HG02571 (cell line): ENCODE data around the gene ITPR3.
"Not testable (repeated sequence)": the region's sequence is repeated elsewhere in the genome, so short reads cannot be mapped to it uniquely, and the experiment has no call there.

Source experiments
- ATAC-seq: cut with Tn5 transposase; IDR thresholded peaks from one replicate; pipeline ENCODE4 v1.9.1; 2021; ENCODE audit warnings: mild to moderate bottlenecking, moderate library complexity; ENCODE audit not compliant: unreplicated experiment

The ITPR3 gene

DNA sequence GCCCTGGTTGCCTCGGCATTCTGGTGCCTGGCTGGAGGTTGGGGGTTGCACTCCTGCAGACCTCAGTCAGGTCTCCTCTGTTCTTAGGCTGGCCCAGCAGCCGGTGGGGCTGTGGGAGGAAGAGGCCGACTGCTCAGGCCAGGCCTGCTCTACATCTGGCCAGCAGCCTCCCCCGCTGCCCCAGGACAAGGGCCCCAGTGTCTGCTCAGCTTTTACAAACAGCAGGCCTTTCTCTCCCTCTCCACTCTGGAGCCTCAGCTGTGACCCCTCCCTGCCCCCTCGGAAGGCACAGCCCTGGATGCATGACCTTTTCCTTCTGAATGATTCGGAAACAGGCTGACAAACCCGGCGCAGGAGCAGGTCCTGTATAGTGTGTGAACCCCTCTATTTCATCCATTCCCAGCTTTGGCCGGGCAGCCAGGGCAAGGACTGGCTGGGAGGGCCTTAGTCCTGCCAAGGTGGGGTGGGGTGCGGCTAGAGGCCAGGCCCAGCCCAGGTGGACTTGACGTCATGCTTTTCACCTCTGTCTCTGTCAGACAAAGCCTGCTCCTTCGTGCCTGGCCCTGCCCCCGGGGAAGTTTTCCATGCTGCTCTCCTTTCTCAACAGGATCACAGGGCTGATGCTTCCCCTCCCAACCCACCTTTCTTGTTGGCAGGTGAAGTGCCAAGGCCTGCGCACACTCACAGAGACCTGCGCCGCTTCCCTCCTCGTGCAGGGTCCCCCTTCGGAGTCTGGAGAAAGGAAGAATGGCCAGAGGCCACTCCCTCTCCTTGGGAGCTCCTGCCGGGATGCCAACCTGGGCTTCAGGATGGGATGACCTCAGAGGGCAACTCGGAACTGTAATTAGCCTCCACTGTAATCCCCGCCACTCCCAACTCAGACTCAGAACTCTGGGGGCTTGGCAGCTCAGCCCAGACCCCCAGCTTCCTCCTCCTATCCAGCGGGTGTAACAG lies 10.1 kb upstream of the ITPR3 start:
- ATAC-seq = no peak

- no peak for ATAC-seq
These were observed 7.9 kb upstream of the ITPR3 start for GRCh38 chr6:33613146-33613794.

DNA sequence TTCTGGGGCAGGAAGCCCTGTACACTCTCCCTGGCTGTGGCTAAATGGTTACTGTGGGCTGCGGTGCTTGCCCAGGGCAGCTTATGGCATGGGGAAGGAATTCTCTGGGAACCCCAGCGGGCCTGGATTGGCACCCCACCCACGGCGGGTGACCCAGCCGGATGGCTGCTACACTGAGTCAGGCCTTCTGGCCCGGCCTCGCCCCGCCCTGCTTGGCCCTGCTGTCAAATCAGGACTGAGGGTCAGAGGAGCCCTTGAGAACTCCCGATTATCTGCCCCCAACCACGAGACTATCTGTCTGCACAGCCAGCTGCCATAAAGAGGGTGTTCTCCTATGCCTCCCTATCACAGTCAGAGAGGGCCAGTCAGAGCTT lies 7.3 kb upstream of the ITPR3 start:
- no peak for ATAC-seq

DNA sequence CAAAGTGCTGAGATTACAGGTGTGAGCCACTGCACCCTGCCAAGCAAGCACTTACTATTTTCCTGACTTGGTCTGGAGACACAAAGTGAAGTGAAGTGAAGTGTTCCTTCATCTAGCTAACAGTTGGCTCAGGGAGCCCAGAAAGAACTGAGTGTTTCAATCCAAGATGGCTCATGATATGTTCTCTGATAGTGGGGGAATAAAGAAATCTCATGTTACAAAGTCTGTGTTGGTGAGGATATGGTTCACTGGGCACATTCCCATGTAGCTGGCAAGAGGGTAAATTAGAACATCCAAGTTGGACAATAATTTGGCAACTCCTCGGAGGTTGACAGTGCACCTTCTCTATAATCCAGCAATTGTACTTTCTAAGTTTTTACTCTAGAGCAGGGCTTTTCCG lies 5.0 kb upstream of the ITPR3 start:
- ATAC-seq = no peak

- ATAC-seq = no peak
These were observed 4.2 kb upstream of the ITPR3 start for GRCh38 chr6:33616913-33617312.

DNA sequence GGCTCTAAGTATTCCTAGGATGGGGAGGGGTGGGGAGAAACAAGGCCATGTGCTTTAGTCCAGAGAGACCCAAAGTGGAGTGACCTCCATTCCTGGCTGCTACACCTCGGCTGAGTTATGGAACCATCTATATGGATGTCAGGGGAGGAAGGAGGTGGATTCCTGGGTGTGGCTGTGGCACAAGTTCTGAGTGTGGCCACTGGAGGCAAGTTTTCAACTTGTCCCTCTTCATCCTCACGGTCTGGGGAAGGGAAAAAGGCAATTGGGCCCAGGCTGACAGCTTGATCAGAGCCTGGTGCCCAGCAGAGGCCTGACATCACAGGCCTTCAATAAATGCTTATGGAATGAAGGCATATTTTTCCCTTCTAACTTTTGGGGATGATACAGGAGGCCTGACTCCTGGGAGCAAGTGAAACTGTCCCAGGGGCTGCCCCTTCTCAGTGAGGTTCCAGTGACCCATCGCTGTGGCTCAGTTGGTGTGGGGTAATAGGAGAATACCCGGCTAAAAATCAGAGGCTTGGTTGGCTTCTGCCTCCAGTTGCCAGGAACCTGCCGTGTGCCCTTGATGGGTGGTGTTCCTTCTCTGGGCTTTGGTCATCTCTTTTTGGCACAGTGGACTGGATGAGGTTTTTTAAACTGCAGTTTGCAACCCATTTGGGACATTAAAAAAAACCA lies 1.8 kb upstream of the ITPR3 start:
- no peak for ATAC-seq

- no peak for ATAC-seq
These were observed 815 bp upstream of the ITPR3 start for GRCh38 chr6:33620158-33620855.

DNA sequence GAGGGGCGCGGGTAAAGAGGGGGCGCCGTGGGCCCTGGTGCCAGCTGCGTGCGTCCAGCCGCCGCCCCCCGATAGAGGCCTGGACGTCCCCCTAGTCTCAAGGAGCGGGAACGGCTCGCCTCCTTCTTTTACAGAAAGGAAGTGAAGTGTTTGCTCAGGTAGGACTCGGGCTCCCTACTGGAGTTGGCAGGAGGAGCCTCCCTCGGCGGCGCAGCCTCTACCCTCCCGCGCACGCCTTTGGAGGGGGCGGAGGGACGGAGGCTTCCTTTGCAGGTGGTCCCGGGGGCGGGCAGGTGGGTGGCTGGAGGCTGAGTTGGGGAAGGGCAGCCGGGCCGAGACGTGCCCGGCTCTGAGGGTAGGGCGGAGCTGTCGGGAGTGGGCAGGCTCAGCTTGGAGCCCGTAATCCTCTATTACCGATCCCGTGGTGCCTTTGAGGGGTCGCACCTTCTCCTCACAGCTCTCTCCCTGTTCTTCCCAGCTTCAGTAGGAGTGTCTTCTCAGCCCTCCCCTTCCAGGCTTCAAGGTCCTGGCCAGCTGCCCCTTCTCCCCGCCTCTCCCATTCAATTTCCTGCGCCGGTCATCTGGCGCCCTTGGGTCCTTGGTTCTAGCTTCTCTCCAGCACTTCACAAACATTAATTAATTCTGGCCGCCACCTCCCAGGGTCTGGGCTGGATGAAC lies 728 bp downstream of the ITPR3 start:
- peak; percentile 27 for ATAC-seq

- ATAC-seq = no peak
These were observed 1.6 kb downstream of the ITPR3 start for GRCh38 chr6:33622456-33623431.

GRCh38 chr6:33623895-33624381 lies 2.8 kb downstream of the ITPR3 start:
- ATAC-seq = no peak

DNA sequence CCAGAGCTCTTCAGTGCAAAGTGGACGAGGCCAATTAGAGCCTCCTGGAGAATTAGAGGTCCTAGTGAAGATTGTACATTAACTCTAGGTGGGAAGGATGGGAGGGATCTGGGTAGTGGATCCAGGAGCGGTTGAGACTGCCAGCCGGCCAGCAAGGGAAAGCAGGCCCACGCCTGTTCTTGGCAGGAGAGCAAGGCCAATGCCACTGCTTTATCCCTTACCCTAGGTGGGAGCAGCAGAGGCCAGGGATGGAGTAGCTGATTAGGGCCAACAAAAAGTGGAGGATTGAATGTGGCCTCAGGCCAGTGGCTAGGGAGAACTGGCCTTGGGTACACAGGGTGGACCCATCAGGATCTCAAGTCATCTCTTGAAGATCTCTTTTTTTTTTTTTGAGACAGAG lies 3.7 kb downstream of the ITPR3 start:
- ATAC-seq = no peak

DNA sequence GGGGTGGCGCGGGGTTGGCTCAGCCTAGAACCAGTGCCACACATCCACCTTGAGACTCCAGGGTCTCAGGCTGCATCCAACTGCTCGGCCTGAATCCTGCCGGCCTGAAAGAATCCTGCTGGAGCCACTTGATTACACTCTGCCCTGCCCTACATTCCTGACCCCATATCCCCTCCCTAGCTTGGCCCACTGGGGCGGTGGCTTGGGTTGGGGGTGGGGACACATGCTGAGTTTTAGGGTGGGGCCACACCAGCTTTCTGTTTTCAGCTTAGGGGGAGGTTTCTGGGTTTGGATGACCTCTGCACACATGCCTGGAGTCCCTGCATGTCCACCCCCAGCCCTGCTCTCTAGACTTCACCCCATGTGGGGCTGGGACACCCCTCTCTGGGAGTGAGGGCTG lies 6.8 kb downstream of the ITPR3 start:
- no peak for ATAC-seq

DNA sequence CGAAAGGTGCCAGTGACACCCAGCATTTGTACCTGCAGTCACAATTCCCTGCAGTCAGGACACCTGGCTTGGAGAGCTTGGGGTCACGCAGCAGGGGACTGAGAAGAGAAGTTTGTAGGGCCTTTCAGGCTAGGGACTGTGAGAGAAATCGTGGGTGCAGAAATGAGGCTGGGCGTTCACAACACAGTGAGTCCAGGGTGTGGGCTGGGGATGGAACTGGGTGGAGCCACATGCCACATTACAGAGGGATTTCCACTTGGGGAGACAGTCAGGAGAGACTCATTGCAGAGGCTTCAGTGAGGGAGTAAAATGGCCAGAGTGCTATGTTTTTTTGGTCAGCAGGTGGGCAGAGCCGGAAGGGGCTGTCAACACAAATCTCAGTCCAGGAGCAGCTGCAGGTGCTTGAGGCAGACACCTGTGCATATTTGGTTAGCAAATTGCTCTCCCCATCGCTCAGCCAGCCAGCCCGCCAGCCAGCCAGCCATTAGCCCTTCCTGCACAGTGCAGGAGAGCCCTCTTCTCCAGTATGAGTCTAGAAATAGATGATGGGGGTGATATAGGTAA lies 7.4 kb downstream of the ITPR3 start:
- no peak for ATAC-seq

DNA sequence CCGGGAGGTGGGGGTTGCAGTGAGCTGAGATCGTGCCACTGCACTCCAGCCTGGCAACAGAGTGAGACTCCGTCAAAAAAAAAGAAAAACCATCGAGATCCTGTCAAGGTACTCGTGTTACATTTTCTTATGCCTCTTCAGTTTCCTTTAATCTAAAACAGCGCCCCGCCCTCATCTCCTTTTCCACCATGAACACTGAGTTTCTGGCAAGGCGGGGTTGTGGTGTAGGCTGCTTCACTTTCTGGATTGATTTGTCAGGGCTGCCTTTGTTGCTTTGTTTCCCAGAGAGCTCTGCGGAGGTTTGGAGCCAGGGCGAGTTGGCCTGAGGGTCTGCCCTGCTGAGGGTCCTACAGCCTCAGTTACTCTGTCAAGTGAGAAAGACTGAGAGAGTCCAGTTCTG lies 8.9 kb downstream of the ITPR3 start:
- ATAC-seq = no peak

- not testable (repeated sequence) for ATAC-seq
These were observed 10.4 kb downstream of the ITPR3 start for GRCh38 chr6:33631521-33631920.

DNA sequence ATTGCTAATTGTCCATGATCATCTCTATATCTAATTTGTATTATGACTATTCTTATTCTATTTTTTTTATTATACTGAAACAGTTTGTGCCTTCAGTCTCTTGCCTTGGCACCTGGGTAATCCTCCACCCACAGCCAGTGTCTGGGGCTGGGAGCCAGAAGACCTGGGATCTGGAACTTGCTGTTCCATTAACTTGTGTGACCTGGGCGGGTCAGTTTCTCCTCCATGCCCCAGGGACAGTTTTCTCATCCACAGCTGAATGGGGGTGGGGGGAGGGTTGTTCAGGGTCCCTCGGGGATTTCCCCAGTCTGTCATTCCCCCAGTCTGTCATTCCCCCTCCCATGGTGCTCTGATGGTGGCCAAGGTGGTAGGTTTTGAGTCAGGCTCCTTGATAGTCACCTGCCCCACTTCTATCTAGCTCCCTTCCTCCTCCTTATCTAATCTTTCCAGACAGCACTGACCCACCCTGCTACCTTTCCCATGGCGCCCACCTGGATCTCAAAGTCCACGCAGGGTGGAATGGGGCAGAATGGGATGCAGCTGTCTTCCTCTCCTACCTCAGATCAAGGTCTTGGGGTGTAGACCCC lies 10.9 kb downstream of the ITPR3 start:
- ATAC-seq = no peak

DNA sequence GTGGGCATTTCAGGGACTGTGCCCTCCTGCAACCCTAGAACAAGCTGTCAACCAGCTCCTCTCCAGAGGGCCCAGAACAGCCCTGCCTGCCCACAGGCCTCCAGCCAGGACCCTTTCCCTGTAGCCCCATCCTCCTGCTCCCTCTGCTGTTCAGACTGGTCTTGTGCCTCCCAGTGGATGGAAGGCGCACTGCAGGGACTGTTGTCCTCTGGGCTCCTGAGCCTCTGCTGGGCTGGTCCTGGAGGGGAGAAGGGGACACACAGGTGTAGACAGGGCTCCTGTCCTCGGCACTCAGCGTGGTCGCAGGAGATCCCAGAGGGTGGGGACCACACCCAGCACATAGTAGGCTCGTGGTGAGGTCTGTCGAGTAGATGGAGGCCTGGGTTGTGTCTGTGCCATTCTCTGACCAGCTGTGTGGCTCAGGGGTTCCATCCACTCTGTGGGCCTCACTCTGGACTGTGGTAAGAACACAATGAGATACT lies 11.5 kb downstream of the ITPR3 start:
- no peak for ATAC-seq

DNA sequence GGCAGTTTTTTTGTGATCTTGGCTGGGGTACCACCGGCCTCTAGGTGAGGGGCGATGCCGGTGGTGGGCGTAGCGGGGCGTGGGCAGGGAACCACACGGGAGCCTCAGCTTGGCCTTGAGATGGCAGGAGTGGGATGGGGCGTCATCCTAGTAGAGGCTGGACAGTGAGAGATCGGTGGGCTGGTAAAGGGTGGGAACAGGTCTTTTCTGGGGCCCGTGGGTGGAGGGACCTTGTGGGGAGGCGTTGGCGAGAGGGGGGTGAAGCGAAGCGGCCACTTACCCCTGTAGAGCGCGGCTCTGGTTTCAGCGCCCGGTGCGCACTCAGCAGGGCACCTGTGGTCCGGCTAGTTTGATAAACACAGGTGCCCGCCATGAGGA lies 12.0 kb downstream of the ITPR3 start:
- ATAC-seq = no peak
